HuH-7 (cell line): ENCODE measurements around the gene TLN1.

Experiments
- DNase-seq: peaks from one replicate; pipeline ENCODE4 v3.0.0; 2011; ENCODE audit warnings: low spot score

TLN1 gene

GRCh38 chr9:35706951-35707350 is 25.0 kb downstream of the TLN1 start:
- no peak for DNase-seq

DNA sequence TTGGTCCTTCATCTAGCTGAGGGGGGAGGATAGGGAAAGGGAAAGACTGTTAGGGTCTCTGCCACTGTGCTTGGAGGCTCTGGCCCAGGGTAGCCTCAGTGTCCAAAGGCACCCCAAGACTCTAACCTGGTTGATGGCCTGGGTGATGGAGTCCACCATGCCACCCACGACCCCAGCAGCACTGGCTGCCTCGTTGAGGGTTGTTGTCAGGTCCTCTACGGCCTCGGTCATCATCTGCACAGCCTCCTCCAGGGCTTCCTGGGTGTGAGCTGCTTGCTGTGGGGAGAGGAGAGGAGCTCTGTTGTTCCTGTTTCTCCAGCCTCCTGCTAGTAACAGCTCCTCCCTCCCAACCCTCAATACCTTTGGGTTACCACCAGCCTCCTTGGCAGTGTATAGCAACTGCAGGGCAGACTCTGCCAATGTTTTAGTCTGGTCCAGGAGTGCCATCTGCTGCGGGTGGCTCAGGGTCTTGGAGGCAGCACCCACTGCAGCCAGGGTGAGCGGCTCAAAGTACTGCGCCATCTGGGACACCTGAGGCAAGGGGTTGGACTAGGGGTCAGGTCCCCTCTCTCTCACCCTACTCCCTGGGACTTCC is 26.1 kb downstream of the TLN1 start:
- DNase-seq, result no peak

DNA sequence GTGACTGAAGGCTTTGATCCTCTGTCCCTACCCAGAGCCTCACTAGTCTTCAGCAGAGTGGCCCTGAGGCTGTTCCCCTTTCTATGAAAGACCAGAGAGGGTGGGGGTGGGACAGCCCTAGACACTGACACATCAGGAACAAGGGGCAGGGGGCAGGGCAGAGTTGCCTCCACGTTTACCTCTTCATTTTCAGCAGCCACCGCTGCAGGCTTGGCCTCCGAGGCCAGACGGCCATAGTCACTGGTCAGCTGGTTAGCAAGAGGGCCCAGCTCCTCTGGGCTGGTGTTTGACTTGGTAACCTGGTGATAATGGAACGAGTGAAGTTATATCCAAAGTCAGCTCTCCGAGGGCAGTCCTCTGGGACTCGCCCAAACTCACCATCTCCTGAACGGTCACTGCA is 26.6 kb downstream of the TLN1 start:
- DNase-seq, result no peak

- DNase-seq, result no peak
These were observed 27.9 kb downstream of the TLN1 start for GRCh38 chr9:35703906-35704672.

DNA sequence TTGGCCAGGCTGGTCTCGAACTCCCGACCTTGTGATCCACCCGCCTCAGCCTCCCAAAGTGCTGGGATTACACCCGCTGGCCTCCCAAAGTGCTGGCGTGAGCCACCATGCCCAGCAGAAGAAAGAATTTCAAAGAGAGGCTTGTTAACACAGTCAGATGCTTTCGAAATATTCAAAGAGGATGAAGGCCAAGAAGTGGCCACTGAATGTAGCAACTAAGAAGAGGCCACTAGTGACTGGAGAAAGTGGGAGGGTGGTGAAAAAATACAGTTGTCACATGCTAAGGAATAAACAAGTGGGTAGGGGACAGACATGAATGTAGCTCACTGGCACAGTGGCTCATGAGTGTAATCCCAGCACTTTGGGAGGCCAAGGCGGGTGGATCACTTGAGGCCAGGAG is 29.3 kb downstream of the TLN1 start:
- DNase-seq, result no peak

DNA sequence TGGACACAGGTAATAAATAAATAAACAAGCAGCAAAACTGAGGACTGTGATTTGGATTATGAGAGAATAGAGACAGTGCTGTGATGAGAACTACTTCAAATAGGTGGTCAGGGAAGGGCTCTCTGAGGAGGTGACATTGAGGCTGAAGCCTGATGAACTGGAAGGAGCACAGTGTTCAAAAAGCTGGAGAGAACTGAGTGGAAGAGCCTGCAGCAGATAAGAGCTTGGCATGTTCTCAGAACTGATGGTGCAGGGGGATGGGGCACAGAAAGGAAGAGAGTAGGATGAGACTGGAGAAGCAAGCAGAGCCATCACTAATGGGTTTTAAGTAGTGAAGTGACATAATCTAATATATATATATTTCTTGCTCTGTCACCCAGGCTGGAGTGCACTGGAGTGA is 31.1 kb downstream of the TLN1 start:
- no peak for DNase-seq

DNA sequence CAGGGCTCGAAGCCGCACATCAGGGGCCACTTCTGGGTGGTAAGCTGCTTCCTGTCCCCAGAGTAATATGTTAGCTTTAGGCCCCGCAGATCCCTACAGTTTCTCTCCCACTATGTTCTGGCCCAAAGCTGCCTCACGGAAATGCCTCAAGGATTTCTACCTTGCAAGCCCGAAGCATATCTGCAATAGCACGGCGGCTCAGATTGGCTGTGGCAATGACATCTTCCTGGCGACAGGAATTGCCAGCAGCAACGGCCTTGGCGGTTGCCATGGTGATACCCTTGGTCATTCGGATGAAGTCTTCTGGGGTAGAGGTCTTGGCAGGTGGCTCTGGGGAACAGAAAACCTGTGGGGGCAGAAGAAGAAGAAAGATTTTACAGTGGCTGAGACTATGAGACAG is 32.0 kb downstream of the TLN1 start:
- no peak for DNase-seq

DNA sequence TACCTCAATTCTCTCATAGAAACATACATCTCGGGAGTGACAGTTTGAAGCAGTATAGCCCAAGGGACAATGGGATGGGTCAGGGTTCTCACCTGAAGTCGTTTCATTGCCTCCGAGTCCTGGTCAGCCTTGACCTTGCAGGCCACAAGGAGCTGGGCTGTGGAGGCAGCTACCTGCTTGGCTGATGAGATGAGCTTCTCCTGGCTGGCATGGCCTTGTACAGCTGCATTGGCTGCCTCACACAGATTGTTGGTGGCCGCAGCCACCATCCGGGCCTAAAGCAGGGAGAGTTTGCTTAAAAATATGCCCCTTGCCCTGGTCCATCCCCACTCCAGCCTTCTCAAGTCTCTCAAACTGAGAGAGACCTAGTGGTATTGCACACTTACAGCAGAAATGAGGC is 33.8 kb downstream of the TLN1 start:
- DNase-seq, result no peak

GRCh38 chr9:35697486-35697885 is 34.5 kb downstream of the TLN1 start:
- DNase-seq, result no peak

- peak; percentile 90 for DNase-seq
These were observed 35.3 kb downstream of the TLN1 start for GRCh38 chr9:35696520-35697215.

DNA sequence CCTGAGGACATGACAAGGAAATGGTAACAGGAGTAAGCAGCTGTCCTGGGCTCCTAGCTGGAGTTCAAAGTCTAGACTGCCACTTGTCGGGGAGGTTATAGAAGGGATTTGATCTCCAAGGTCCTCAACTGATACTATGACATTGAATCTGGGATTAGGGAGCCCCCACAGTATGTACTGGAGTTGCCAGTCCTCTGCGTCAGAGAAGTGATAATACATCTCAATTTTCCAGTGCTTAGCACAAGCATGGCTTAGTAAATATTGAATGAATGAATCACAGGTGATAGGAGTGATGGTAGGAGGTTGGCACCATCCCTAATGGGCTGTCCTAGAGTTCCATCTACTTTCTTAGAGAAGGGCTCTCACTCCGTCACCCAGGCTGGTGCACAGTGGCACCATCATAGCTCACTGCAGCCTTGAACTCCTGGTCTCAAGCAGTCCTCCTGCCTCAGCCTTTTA is 36.0 kb downstream of the TLN1 start:
- no peak for DNase-seq

DNA sequence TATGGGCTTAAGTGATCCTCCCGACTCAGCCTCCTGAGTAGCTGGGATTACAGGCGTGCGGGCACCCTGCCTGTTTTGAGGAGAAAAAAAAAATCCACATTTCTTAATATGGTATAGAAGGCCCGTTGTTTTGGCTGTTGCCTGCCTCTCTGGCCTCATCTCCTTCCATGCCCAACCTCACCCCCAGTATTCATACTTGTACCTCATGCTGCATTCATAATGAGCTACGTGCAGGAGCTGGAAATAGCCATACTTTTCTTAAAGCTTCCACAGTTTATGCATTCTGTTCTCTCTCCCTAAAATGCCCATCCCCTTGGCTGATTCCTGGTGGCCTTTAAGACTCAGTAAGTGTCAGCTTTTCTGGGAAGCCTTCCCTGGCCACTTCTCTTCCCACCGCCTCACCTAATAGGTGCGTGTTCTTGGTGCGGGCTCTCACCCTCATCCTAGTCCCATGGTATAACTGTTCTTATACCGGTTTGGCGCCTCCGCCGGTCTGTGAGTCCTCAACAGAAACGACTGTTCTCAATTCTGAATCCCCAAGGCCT is 40.2 kb downstream of the TLN1 start:
- no peak for DNase-seq

GRCh38 chr9:35691334-35691650 is 40.7 kb downstream of the TLN1 start:
- no peak for DNase-seq

- DNase-seq, result peak; percentile 82
These were observed 41.2 kb downstream of the TLN1 start for GRCh38 chr9:35690614-35691333.

- no peak for DNase-seq
These were observed 41.7 kb downstream of the TLN1 start for GRCh38 chr9:35690294-35690613.

DNA sequence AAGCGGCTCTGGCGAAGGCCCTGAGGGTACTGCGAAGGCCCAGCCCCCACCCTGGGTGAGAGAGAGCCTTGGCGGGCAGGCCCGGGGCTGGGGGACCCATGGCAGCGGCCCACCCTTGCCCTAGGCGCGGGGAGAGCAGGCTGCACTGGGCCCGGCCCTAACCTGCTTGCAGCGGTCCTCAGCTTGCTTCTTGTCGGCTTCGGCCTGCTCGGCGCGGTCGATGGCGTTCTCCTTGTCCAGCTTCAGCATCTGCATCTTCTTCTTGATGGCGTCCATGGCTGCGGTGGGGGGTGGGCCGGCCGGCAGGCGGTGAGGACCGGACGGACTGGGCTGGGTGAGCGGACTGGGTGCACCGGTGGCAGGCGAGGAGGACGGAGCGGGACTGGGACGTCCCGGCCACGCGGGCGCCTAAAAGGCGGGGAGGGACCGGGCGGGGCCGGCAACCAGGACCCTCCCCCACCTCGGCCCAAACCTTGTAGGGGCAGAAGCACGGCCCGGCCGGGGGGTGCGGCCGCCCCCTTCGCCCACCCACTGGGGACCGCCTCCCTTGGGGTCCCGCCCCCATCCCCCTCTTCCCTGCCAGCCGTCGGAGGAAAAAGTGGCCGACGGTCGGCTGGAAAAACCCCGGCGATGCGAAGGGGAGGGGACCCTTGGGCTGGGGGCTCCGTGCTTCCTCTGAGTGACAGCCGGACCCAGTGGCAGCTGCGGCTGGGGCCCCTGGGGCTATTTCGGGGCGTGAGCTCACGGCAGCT is 42.3 kb downstream of the TLN1 start, which contains the start of gene TPM2:
TPM2 (minus strand) TSS at position 384 of the 752 bp plus-strand sequence; CDS start at position 276, 108 bp downstream.
- DNase-seq, result no peak

- DNase-seq, result no peak
These were observed 43.1 kb downstream of the TLN1 start for GRCh38 chr9:35688558-35689541.

- no peak for DNase-seq
These were observed 43.9 kb downstream of the TLN1 start for GRCh38 chr9:35687972-35688557.

DNA sequence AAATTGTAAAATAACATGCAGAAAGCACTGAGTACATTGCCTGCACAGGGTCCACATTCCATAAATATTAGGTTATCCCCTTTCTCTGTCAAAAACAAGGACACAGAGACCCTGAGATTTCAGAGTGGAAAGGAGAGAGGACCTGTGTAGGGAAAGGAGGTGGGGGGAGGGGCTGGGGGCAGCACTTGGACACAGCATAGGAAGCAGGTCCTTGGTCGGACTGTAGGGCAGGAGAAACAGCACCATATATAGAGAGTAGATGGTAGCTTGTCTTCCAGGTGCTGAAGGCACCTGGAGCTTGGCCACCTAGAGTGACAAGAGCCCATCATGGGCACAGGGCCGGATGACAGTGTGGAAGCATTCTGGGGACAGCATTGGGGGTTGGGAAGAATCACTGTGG is 44.7 kb downstream of the TLN1 start:
- DNase-seq, result no peak
